GM18867 (cell line): ENCODE data around the gene CCDC182.

Experiments used
- ATAC-seq: cut with Tn5 transposase; IDR thresholded peaks from one replicate; pipeline ENCODE4 v1.9.1; 2021; ENCODE audit warnings: mild to moderate bottlenecking, moderate library complexity; ENCODE audit not compliant: unreplicated experiment

Gene CCDC182

GRCh38 chr17:57703273-57703672, 41.8 kb downstream of the CCDC182 start:
- ATAC-seq = no peak

GRCh38 chr17:57701124-57701523, 44.0 kb downstream of the CCDC182 start:
- no peak for ATAC-seq

GRCh38 chr17:57699751-57700219, 45.3 kb downstream of the CCDC182 start:
- no peak for ATAC-seq

GRCh38 chr17:57697891-57698711, 47.0 kb downstream of the CCDC182 start:
- ATAC-seq = no peak

GRCh38 chr17:57697197-57697596, 47.9 kb downstream of the CCDC182 start:
- ATAC-seq = no peak

- ATAC-seq = no peak
Observed at GRCh38 chr17:57696050-57696449, 49.0 kb downstream of the CCDC182 start.
